Keratinocyte (primary cell): ENCODE results near the gene AMN. TPM values are rescaled to one million over a fixed set of nuclear protein-coding genes. Genes with fewer than 3 reads are reported as not detected.

ENCODE experiments used
- DNase-seq: peaks from one replicate; pipeline ENCODE4 v3.0.0-alpha.2; 2011; ENCODE audit warnings: low read depth, missing footprints, low spot score
- FAIRE-seq: peaks from 2 replicates; lab custom pipeline; 2011; peaks lifted over from hg19 to GRCh38; lab: Jason Lieb, UNC
- H2AFZ ChIP-seq: 2 replicates; pipeline ENCODE4 v1.6.0; 2012; ENCODE audit warnings: low read length, control low read depth, inconsistent platforms; ENCODE audit not compliant: control insufficient read depth
- H3K27ac ChIP-seq: 2 replicates; pipeline ENCODE4 v1.5.1; 2011; ENCODE audit warnings: low read length; ENCODE audit not compliant: control insufficient read depth, insufficient read depth
- H3K27me3 ChIP-seq: 3 replicates; pipeline ENCODE4 v1.6.0; 2011; ENCODE audit warnings: low read length; ENCODE audit not compliant: control insufficient read depth, insufficient read depth; ENCODE audit errors: extremely low read depth
- H3K36me3 ChIP-seq, 2 experiments: 2 replicates in 1 of 2; 3 replicates in 1 of 2; pipeline ENCODE4 v1.5.1; 2011; ENCODE audit warnings: low read length in 2 of 2, mild to moderate bottlenecking in 1 of 2; ENCODE audit not compliant: control insufficient read depth in 2 of 2, insufficient read depth in 2 of 2; ENCODE audit errors: extremely low read depth in 1 of 2
- H3K4me1 ChIP-seq: 3 replicates; pipeline ENCODE4 v1.5.1; 2011; ENCODE audit warnings: low read length; ENCODE audit not compliant: control insufficient read depth, insufficient read depth; ENCODE audit errors: extremely low read depth
- H3K4me2 ChIP-seq: 3 replicates; pipeline ENCODE4 v1.6.0; 2011; ENCODE audit warnings: low read depth, low read length; ENCODE audit not compliant: control insufficient read depth, insufficient read depth; ENCODE audit errors: extremely low read depth
- H3K4me3 ChIP-seq, 3 experiments: fragments of 200-600 bp in 1 of 3; sonication (generic) in 1 of 3; 2 replicates in 2 of 3; 3 replicates in 1 of 3; pipeline ENCODE4 v1.5.1; 2011 to 2016; ENCODE audit warnings: low read length in 3 of 3, mild to moderate bottlenecking in 3 of 3, control low read depth in 2 of 3, inconsistent platforms in 1 of 3, low read depth in 1 of 3, mixed read lengths in 1 of 3, mixed run types in 1 of 3, moderate library complexity in 1 of 3; ENCODE audit not compliant: control insufficient read depth in 2 of 3, insufficient read depth in 2 of 3; ENCODE audit errors: extremely low read depth in 1 of 3
- H3K79me2 ChIP-seq: 2 replicates; pipeline ENCODE4 v1.6.0; 2012; ENCODE audit warnings: low read length; ENCODE audit not compliant: control insufficient read depth, insufficient read depth
- H3K9ac ChIP-seq: 3 replicates; pipeline ENCODE4 v1.6.0; 2011; ENCODE audit warnings: low read length; ENCODE audit not compliant: control insufficient read depth, insufficient read depth; ENCODE audit errors: extremely low read depth
- H3K9me1 ChIP-seq: 3 replicates; pipeline ENCODE4 v1.6.0; 2011; ENCODE audit warnings: low read length; ENCODE audit not compliant: control insufficient read depth, insufficient read depth; ENCODE audit errors: extremely low read depth
- H3K9me3 ChIP-seq: 2 replicates; pipeline ENCODE4 v1.5.1; 2012; ENCODE audit warnings: low read depth, low read length; ENCODE audit not compliant: control insufficient read depth
- H4K20me1 ChIP-seq: 3 replicates; pipeline ENCODE4 v1.6.0; 2011; ENCODE audit warnings: low read length; ENCODE audit not compliant: control insufficient read depth, insufficient read depth; ENCODE audit errors: extremely low read depth
- CTCF ChIP-seq, 3 experiments: IDR thresholded peaks in 1 of 3; conservative IDR thresholded peaks in 1 of 3; optimal IDR thresholded peaks in 1 of 3; 2 replicates in 2 of 3; 3 replicates in 1 of 3; pipeline versions ENCODE3 to v1.5.1; 2011; ENCODE audit warnings: low read length in 3 of 3, mild to moderate bottlenecking in 3 of 3, moderate library complexity in 2 of 3, control low read depth in 1 of 3, inconsistent platforms in 1 of 3; ENCODE audit not compliant: insufficient read depth in 2 of 3; ENCODE audit errors: extremely low read depth in 1 of 3
- EZH2 ChIP-seq: IDR thresholded peaks from one replicate; pipeline ENCODE4 v1.6.1; 2012; ENCODE audit warnings: inconsistent platforms, mild to moderate bottlenecking, low read length, moderate library complexity
- dilution Hi-C: fragments of 300-500 bp; cut with MboI; formaldehyde crosslinking; loops from one replicate; pipeline ENCODE4 v1.7.0; 2020; ENCODE audit warnings: low sequenced_read_pairs; ENCODE audit not compliant: extremely low pct_ligation_motif_present
- polyA plus RNA-seq, 5 experiments: library from polyadenylated mRNA; depleted of rRNA in 3 of 5; stranded (reverse) in 3 of 5; stranded (forward) in 1 of 5; unstranded in 1 of 5; fragments of >200 nt; gene quantifications; 1 replicate in 1 of 5; 2 replicates in 3 of 5; 3 replicates in 1 of 5; pipeline versions ENCODE4 v1.2.1 to v1.2.3, GENCODE V29; 2011 to 2012; ENCODE audit warnings: missing spikeins in 2 of 5, low read depth in 1 of 5, low replicate concordance in 1 of 5

The AMN gene
- polyA plus RNA-seq, 1 donor (not counting 4 experiments of a cell fraction or from before 2014, with no cell fraction given), result 0.22 TPM

DNA sequence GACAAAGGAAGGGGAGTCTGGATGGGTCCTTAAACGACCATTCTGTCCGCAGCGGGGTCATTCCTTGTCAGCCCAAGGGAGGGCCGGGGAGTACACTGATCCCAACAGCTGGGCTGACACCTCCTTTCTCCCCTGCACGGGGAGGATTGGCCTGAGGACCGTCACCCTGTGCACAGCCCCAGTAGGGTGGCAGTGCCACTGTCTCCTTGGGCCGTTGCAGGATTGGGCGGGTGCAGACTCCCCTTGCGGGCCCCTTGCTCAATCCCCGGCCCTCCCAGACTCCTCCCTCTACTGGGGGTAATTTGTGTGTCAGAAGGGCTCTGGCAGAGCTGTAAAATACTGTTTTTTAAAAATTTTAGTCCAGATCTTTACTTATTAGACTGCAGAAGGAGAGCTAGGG lies 12.6 kb upstream of the AMN start:
- Histone ChIP-seq H3K27ac (no peak overlapping the region), H3K9me1 (no peaks in the 10 kb centered on the region), H3K4me3 (no peak overlapping the region), H3K9me3 (no peaks in the 10 kb centered on the region), H3K4me2 (no peak overlapping the region), H2AFZ (no peak overlapping the region), H4K20me1 (no peaks in the 10 kb centered on the region), H3K4me1 (no peaks in the 10 kb centered on the region), H3K27me3 (no peaks in the 10 kb centered on the region), H3K9ac (no peak overlapping the region), H3K79me2 (no peaks in the 10 kb centered on the region), H3K36me3 (peaks cover 0 to 7% of the 10 kb centered on the region in 2 experiments)
- FAIRE-seq, result no peak
- TF ChIP-seq EZH2 (no peak), CTCF (optimal IDR thresholded peaks at IDR 0.05 in 1 of 3, IDR thresholded peaks at IDR 0.05 in 1 of 3, conservative IDR thresholded peaks at IDR 0.05 in 1 of 3; ENCODE audit: extremely low read depth in 1 of 3, insufficient read depth in 2 of 3, low read length in 3 of 3) (no peak)
- DNase-seq, result no peak
- dilution Hi-C loops, result no loop called here

DNA sequence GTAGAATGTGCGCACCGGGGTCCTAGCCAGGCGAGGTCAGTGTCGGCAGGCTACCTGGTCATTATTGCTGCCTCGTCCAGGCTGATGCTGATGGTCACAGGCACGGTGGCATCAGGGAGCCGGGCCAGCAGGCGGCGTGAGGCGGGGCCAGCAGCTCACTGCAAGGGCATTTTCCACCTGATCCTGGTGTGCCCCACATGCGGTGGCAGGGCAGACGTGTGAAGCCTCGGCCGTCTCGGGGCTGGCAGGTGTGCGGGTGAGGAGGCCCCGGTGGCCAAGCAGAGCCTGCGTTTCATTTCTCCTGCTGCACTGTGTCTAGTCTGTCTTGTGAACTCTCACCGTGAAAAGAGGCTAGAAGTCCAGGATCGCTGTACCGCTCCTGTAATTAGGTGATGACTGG lies 12.0 kb upstream of the AMN start:
- FAIRE-seq (no peak), DNase-seq (no peak)
- dilution Hi-C loops, result no loop called here
- Histone ChIP-seq H3K4me3 (no peak overlapping the region), H3K9ac (no peak overlapping the region), H3K9me3 (no peaks in the 10 kb centered on the region), H3K27ac (no peak overlapping the region), H3K36me3 (peaks cover 0 to 7% of the 10 kb centered on the region in 2 experiments), H3K27me3 (no peaks in the 10 kb centered on the region), H2AFZ (no peak overlapping the region), H3K4me2 (no peak overlapping the region), H3K9me1 (no peaks in the 10 kb centered on the region), H3K79me2 (no peaks in the 10 kb centered on the region), H4K20me1 (no peaks in the 10 kb centered on the region), H3K4me1 (no peaks in the 10 kb centered on the region)
- no peak for TF ChIP-seq EZH2
- no peak for TF ChIP-seq CTCF (optimal IDR thresholded peaks at IDR 0.05 in 1 of 3, IDR thresholded peaks at IDR 0.05 in 1 of 3, conservative IDR thresholded peaks at IDR 0.05 in 1 of 3; ENCODE audit: extremely low read depth in 1 of 3, insufficient read depth in 2 of 3, low read length in 3 of 3)
